NCI-H2227 (cell line): Measurements from ENCODE around the gene ZNF106.

Experiments used
- DNase-seq: peaks from one replicate; lab custom pipeline; 2025; ENCODE audit not compliant: unreplicated experiment; lab: John Stamatoyannopoulos, UW

Gene ZNF106

DNA sequence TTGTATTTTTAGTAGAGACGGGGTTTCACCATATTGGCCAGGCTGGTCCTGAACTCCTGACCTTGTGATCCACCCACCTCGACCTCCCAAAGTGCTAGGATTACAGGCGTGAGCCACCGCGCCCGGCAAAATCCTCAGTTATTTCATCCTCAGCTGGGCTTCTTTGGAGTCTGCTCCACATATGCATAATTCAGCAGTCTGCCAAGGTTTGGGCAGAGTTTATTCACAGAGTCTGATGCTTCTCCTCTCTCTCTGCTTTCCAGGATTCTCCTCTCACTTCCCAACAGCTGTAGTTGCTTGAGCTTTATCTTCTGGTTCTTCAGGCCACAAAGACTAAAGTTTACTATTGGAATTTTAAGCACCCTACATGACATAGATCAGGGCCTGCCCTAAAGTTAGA lies 8.2 kb downstream of the ZNF106 start:
- DNase-seq, result no peak

DNA sequence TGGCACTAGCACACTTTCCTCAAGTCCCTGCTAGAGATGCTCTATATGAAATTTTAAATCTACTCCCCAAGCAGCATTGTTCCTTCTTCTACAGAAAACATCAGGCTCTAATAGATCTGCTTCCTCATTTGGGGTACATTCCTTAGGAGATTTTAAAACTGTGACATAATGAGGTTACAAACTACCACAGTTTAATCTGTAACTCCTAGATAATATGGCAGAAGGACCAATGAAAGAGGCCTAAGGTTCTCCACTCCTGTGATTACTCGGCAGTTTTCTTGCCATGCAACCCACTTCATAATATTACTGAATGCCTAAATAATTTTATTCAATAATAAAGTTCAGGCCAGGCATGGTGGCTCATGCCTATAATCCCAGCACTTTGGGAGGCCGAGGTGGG lies 16.1 kb downstream of the ZNF106 start:
- no peak for DNase-seq

DNA sequence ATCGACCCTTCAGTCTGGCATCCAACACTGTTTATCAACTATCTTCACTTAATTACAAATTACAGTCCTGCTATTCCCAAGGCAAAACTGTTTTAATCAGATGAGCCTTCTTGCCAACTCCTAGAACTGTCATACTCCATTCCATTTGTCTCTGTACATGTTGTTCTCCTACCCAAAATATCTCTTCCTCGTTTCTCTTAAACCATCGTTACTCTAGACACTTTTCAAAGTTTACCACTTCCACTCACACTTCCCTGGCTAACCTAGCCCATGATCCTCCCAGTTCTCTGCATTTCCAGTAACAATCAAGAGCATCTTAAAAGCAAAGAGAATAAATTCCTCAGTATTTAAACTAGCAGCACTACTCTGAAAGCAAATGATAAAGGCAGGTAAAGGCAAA lies 19.9 kb downstream of the ZNF106 start:
- DNase-seq, result no peak

- no peak for DNase-seq
Observed at GRCh38 chr15:42465520-42466259, 25.3 kb downstream of the ZNF106 start.

GRCh38 chr15:42461261-42461660 lies 29.7 kb downstream of the ZNF106 start:
- DNase-seq, result no peak

GRCh38 chr15:42457445-42458442 lies 33.2 kb downstream of the ZNF106 start:
- no peak for DNase-seq

- no peak for DNase-seq
Observed at GRCh38 chr15:42456971-42457370, 34.0 kb downstream of the ZNF106 start.

DNA sequence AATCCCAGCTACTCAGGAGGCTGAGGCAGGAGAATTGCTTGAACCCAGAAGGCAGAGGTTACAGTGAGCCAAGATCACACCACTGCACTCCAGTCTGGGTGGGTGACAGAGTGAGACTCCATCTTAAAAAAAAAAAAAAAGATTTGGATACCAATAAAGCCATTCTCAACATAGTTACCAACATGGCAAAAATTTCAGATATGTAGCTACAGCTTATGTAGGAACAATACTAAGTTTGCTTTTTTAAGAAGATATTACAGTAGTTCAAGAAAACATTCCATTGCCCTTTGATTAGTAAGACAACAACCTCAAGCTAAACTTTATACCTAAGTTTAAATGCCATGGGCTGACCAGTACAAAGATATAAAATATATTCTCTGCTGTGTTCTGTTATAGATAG lies 34.4 kb downstream of the ZNF106 start:
- no peak for DNase-seq

DNA sequence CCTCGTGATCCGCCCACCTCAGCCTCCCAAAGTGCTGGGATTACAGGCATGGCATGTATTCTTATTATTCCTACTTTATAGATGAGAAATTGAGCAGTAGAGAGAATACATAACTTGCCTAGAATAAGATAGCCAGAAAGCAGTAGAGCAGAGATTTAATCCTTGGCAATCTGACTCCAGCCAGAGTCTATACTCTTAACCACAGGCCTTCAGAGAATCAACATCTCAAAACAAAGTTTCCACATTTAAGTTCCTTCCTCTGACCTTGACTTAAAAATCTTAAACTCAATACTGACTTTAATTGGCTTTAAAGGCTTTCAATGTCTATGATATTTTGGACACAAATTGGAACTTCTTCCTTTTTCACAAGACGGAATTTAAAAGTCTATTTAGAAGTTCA lies 37.1 kb downstream of the ZNF106 start:
- DNase-seq, result no peak

DNA sequence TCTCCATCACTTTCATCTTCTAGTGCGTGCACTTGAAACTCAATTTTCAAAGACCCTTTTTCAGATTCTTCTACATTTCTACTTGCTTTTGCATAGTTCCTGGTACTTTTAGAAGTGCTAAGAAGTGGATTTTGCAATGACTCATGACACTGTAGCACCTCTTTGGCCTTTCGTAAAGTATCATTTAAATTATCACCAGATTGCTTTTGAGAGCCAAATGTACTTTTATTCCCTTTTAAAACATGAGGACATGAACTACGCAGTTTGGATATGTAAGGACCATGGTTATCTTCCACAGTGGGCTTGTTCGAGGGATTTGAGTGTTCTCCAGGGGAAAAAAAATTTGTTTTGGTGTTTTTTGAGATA lies 40.5 kb downstream of the ZNF106 start:
- DNase-seq, result no peak

GRCh38 chr15:42449770-42450424 lies 41.0 kb downstream of the ZNF106 start:
- DNase-seq, result no peak

- DNase-seq, result no peak
Observed at GRCh38 chr15:42448281-42448680, 42.7 kb downstream of the ZNF106 start.

GRCh38 chr15:42447599-42447998 lies 43.3 kb downstream of the ZNF106 start:
- no peak for DNase-seq

DNA sequence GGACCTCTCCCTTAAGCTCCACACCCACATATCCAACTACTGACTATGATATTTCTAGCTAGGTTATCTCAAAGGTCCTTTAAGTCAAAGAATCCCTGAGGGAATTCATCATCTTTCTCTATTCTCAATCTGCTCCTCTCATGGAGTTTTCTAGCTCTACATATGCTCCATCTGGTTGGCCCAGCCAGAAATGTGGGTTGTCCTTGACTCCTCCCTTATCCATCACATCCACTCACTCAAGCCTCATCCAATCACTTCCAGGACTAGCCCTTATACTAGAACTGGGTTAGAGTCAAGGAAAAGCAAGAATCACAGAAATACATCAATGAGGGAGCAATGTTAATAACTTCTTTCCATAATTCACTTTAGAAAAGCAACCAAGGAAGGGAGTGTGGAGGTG lies 45.4 kb downstream of the ZNF106 start:
- no peak for DNase-seq

DNA sequence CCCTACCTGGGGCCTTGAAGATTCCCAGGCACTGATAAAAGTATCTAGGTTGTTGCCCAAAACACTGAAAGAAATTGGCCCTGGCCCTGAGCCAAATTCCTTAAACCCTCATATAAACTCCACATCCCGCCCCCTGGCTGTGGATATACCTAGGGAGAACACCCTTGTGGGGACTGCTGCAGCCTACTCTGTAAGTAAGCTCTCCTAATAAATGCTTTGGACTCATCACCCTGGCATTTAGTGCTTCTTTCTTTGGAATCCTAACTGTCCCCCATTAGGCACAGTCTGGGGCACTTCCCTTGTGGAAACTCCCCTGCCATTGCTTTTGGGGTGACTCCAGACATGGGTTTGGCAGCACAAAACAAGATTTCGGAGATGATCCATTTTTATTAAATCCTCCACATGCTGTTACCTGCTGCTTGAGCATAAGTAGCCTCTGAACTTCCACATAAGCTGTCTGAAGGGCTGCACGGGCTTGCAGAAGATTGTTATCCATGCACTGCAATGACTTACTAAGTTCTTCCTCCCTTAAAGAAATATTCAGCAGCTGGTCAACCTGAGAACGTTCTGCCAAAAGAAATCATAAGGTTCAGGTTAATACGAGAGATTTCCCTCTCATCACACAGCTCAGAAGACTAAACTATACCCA lies 46.4 kb downstream of the ZNF106 start:
- DNase-seq, result no peak

DNA sequence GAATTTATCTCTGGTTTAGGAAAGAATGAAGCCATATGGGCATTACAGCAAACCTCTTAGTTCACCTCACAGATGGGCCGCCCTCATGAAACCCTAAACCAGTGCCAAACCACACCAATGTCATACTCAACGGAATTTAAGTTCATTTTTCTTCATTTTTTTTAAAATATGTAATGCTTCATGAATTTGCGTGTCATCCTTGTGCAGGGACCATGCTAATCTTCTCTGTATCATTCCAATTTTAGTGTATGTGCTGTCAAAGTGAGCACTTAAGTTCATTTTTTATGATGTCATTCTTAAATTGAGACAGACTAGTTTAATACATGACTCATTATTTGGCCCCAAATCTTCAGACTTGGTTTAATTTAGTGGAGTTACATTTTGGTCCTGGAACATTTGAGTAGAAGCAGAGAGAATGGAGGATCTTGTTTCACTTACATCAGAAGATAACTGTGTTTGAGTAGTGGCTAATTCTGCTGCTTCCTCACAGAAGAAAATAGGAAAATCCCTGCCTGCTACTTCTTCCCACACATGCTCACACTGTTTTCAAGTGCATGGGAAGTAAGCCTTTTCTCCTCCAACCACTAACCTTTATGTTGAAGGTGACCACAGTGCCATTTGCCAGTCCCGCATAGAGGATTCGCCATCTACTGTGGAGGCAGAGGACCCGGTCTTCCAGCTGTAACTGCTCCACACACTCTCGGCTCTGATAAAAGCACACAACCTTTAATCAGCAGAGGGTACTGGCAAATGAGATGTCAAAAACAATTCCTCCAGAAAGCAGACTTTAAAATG lies 63.3 kb downstream of the ZNF106 start:
- no peak for DNase-seq

GRCh38 chr15:42421376-42421775 lies 69.6 kb downstream of the ZNF106 start:
- DNase-seq, result no peak

GRCh38 chr15:42419369-42419768 lies 71.6 kb downstream of the ZNF106 start:
- no peak for DNase-seq

- no peak for DNase-seq
Observed at GRCh38 chr15:42413920-42414319, 77.0 kb downstream of the ZNF106 start.

DNA sequence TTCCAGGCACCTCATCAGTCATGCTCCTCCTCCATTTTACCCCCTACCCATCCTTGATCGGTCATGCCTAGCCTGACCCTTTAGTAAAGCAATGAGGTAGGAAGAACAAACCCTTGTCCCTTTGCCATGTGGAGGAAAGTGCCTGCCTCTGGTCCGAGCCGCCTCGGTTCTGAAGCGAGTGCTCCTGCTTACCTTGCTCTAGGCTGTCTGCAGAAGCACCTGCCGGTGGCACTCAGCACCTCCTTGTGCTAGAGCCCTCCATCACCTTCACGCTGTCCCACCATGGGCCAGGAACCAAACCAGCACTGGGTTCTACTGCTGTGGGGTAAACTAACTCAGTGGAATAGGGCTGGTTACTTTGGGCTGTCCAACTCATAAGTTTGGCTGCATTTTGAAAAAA lies 79.1 kb downstream of the ZNF106 start:
- DNase-seq, result no peak
